ENCODE measurements around the gene LRSAM1.

The LRSAM1 gene

DNA sequence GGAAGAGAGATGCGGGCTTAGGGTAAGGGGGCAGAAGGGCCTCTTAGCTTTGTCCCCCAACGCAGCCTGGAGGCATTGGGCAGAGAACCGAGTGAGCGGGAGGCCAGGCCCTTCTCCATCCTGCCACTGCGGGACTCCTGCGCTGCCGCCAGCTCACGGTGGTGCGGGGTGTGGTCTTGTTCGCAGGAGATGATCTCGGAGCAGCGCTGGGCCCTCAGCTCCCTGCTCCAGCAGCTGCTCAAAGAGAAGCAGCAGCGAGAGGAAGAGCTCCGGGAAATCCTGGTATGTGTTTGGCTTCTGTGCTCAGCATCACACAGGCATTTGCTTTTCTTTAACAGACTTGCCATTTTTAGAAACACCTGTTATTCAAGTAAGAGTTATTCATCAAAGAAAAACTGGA is 41.3 kb downstream of the LRSAM1 start:
- peaks cover 5 to 7% of the 10 kb centered on the region in 2 donors for H3K4me1 ChIP-seq (ENCODE audit: control insufficient read depth in 2 of 2, insufficient read depth in 1 of 2, low read depth in 1 of 2, low read length in 2 of 2)
- H2AFZ ChIP-seq (ENCODE audit: low read length), result no peak overlapping the region
- H3K23ac ChIP-seq (ENCODE audit: low read depth, low read length, poor library complexity), result peak overlapping the region; percentile 39
- no peak overlapping the region for H3K14ac ChIP-seq (ENCODE audit: low read length)
- H4K8ac ChIP-seq (ENCODE audit: low read depth, low read length), result no peak overlapping the region
- no peak overlapping the region for H2BK15ac ChIP-seq (ENCODE audit: low read length)
- H3K4ac ChIP-seq (ENCODE audit: low read length), result no peak overlapping the region
- no peak overlapping the region for H3K4me3 ChIP-seq (ENCODE audit: low read length in 2 of 2)
- H2BK5ac ChIP-seq (ENCODE audit: low read length), result no peak overlapping the region
- H2BK12ac ChIP-seq (ENCODE audit: low read length), result no peak overlapping the region
- H2BK120ac ChIP-seq (ENCODE audit: low read depth, low read length), result no peak overlapping the region
- H3K9ac ChIP-seq (ENCODE audit: low read depth, low read length, poor library complexity), result peak overlapping the region; percentile 51
- H3K36me3 ChIP-seq (replicated peaks in 1 of 2; ENCODE audit: control insufficient read depth in 2 of 2, insufficient read depth in 2 of 2, low read length in 2 of 2), result peaks cover 15 to 30% of the 10 kb centered on the region in 2 donors
- no CpG with 5 or more reads among the region's 14 CpGs for WGBS, 2 donors (ENCODE audit: extremely low coverage in 2 of 2, insufficient read length in 2 of 2, insufficient replicate concordance in 1 of 2)
- H3K27me3 ChIP-seq (ENCODE audit: control insufficient read depth in 3 of 3, insufficient read depth in 3 of 3, low read depth in 1 of 3, low read length in 3 of 3), result no peaks in the 10 kb centered on the region
- no peak for DNase-seq (ENCODE audit: low spot score)
- H3K4me2 ChIP-seq (ENCODE audit: insufficient read depth, low read length, poor library complexity, severe bottlenecking), result no peak overlapping the region
- H3K79me1 ChIP-seq (ENCODE audit: low read depth, low read length), result peaks cover 2% of the 10 kb centered on the region
- H3K27ac ChIP-seq (replicated peaks; ENCODE audit: low read length), result no peak overlapping the region
- peak overlapping the region; percentile 8 for H4K91ac ChIP-seq (ENCODE audit: low read depth, low read length, poor library complexity)
- H3K18ac ChIP-seq (ENCODE audit: low read length), result no peak overlapping the region
- H2AK5ac ChIP-seq (ENCODE audit: low read depth, low read length), result no peak overlapping the region
- peaks cover 0 to 2% of the 10 kb centered on the region in 2 donors for H3K9me3 ChIP-seq (replicated peaks in 1 of 2; ENCODE audit: control insufficient read depth in 2 of 2, insufficient read depth in 1 of 2, low read depth in 1 of 2, low read length in 2 of 2)

DNA sequence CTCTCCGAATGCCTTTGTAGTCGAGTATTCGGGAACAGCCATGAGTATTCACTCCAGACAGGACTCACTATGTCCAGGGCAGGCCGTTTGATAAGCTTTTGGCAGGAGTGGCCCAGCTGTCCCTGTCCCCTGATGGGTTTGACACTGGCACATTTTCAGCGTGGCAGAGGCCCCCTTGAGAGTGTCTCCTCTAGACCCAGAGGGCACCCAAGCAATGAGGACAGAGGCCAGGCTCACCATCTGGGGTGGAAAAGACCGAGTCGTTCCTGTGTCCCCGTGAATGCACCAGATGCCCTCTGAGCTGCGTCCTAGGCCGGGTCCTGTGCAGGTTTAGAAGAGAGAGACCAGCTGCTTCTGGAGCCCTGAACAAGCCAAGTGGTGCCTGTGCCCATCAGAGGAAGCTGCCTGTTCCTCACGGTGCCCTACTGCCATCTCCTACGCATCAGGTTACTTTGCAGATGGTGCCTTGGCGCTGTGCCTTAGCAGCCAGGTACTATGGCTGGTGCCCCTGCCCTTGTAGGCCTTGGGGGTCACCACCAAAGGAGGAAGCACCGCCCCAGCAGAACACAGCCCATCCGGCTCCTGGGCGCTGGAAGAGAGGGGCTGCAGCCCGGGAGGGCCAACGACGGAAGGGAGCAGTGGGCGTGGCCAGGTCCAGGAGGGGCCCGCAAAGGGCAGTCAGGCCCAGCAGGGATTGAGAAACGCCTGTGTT is 42.4 kb downstream of the LRSAM1 start:
- Histone ChIP-seq H3K23ac (ENCODE audit: low read depth, low read length, poor library complexity) (no peak overlapping the region), H3K9ac (ENCODE audit: low read depth, low read length, poor library complexity) (peak overlapping the region; percentile 50), H2BK5ac (ENCODE audit: low read length) (no peak overlapping the region), H4K8ac (ENCODE audit: low read depth, low read length) (no peak overlapping the region), H4K91ac (ENCODE audit: low read depth, low read length, poor library complexity) (no peak overlapping the region), H2AFZ (ENCODE audit: low read length) (no peak overlapping the region), H3K18ac (ENCODE audit: low read length) (peak overlapping the region; percentile 60), H3K27ac (replicated peaks; ENCODE audit: low read length) (no peak overlapping the region), H2BK12ac (ENCODE audit: low read length) (no peak overlapping the region), H3K9me3 (replicated peaks in 1 of 2; ENCODE audit: control insufficient read depth in 2 of 2, insufficient read depth in 1 of 2, low read depth in 1 of 2, low read length in 2 of 2) (peaks cover 0 to 2% of the 10 kb centered on the region in 2 donors), H2AK5ac (ENCODE audit: low read depth, low read length) (peak overlapping the region; percentile 52), H3K79me1 (ENCODE audit: low read depth, low read length) (peaks cover 2% of the 10 kb centered on the region), H3K4me2 (ENCODE audit: insufficient read depth, low read length, poor library complexity, severe bottlenecking) (no peak overlapping the region), H3K27me3 (ENCODE audit: control insufficient read depth in 3 of 3, insufficient read depth in 3 of 3, low read depth in 1 of 3, low read length in 3 of 3) (no peaks in the 10 kb centered on the region), H3K14ac (ENCODE audit: low read length) (peak overlapping the region; percentile 75), H3K36me3 (replicated peaks in 1 of 2; ENCODE audit: control insufficient read depth in 2 of 2, insufficient read depth in 2 of 2, low read length in 2 of 2) (peaks cover 15 to 33% of the 10 kb centered on the region in 2 donors), H2BK15ac (ENCODE audit: low read length) (peak overlapping the region; percentile 31), H3K4ac (ENCODE audit: low read length) (no peak overlapping the region), H2BK120ac (ENCODE audit: low read depth, low read length) (no peak overlapping the region), H3K4me3 (ENCODE audit: low read length in 2 of 2) (peak overlapping the region in 1 of 2 donors; percentile 15), H3K4me1 (ENCODE audit: control insufficient read depth in 2 of 2, insufficient read depth in 1 of 2, low read depth in 1 of 2, low read length in 2 of 2) (peaks cover 5 to 7% of the 10 kb centered on the region in 2 donors)
- DNase-seq (ENCODE audit: low spot score), result no peak
- no CpG with 5 or more reads among the region's 22 CpGs for WGBS, 2 donors (ENCODE audit: extremely low coverage in 2 of 2, insufficient read length in 2 of 2, insufficient replicate concordance in 1 of 2)

DNA sequence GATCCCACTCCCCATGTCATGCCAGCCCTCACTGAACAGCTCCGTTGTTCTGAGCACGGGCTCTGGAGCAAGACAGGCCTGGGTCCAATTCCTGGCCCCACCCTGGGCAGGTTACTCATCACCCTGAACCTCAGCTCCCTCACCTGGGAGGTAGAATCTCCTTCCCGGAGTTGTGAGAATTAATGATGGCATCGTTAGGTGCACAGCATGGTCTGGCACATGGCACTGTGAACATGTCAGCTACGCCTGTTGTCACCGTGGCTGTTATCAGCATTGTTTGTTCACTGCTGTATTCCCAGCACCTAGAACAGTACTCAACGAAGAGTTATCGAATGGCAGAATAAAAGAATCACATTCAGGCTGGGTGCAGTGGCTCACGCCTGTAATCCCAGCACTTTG is 43.0 kb downstream of the LRSAM1 start:
- Histone ChIP-seq H3K4me3 (ENCODE audit: low read length in 2 of 2) (no peak overlapping the region), H3K9me3 (replicated peaks in 1 of 2; ENCODE audit: control insufficient read depth in 2 of 2, insufficient read depth in 1 of 2, low read depth in 1 of 2, low read length in 2 of 2) (peaks cover 0 to 2% of the 10 kb centered on the region in 2 donors), H2AFZ (ENCODE audit: low read length) (no peak overlapping the region), H2BK15ac (ENCODE audit: low read length) (no peak overlapping the region), H3K18ac (ENCODE audit: low read length) (peak overlapping the region; percentile 18), H3K27me3 (ENCODE audit: control insufficient read depth in 3 of 3, insufficient read depth in 3 of 3, low read depth in 1 of 3, low read length in 3 of 3) (no peaks in the 10 kb centered on the region), H3K27ac (replicated peaks; ENCODE audit: low read length) (no peak overlapping the region), H2BK120ac (ENCODE audit: low read depth, low read length) (no peak overlapping the region), H4K8ac (ENCODE audit: low read depth, low read length) (no peak overlapping the region), H2AK5ac (ENCODE audit: low read depth, low read length) (peak overlapping the region; percentile 52), H3K14ac (ENCODE audit: low read length) (no peak overlapping the region), H3K79me1 (ENCODE audit: low read depth, low read length) (peaks cover 2% of the 10 kb centered on the region), H4K91ac (ENCODE audit: low read depth, low read length, poor library complexity) (no peak overlapping the region), H2BK5ac (ENCODE audit: low read length) (no peak overlapping the region), H3K9ac (ENCODE audit: low read depth, low read length, poor library complexity) (peak overlapping the region; percentile 3), H3K4me2 (ENCODE audit: insufficient read depth, low read length, poor library complexity, severe bottlenecking) (no peak overlapping the region), H3K23ac (ENCODE audit: low read depth, low read length, poor library complexity) (no peak overlapping the region), H3K4ac (ENCODE audit: low read length) (no peak overlapping the region), H3K4me1 (ENCODE audit: control insufficient read depth in 2 of 2, insufficient read depth in 1 of 2, low read depth in 1 of 2, low read length in 2 of 2) (peaks cover 5 to 7% of the 10 kb centered on the region in 2 donors), H3K36me3 (replicated peaks in 1 of 2; ENCODE audit: control insufficient read depth in 2 of 2, insufficient read depth in 2 of 2, low read length in 2 of 2) (peaks cover 15 to 33% of the 10 kb centered on the region in 2 donors), H2BK12ac (ENCODE audit: low read length) (no peak overlapping the region)
- WGBS, 2 donors (ENCODE audit: extremely low coverage in 2 of 2, insufficient read length in 2 of 2, insufficient replicate concordance in 1 of 2), result no CpG with 5 or more reads among the region's 9 CpGs
- no peak for DNase-seq (ENCODE audit: low spot score)

DNA sequence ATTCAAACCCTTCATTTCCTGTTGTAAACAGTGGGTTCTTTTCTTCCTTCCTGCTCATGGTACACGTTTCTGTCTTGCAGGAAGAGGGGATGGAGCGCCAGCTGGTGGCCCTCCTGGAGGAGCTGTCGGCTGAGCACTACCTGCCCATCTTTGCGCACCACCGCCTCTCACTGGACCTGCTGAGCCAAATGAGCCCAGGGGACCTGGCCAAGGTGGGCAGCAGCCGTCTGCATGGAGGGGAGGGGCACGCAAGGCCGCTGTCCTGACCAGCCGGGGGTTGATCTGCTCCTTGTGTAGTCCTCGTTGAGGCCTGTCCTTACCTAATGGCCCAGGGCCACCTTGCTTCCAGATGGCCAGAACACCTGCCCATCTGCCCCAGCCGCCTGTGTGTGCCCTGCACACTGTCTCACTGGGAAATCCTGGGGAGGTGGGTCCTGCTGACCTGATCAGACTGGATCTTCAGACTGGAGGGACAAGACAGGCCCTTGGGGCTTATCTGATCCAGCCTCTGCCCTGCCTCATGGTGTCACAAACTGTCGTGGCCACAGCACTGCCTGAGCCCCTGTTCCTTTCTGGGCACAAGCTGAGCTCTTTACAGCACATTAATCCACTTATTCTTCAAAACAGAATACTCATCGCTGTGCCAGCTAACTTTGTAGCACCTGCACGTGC is 44.7 kb downstream of the LRSAM1 start:
- Histone ChIP-seq H2AFZ (ENCODE audit: low read length) (no peak overlapping the region), H3K79me1 (ENCODE audit: low read depth, low read length) (peaks cover 2% of the 10 kb centered on the region), H3K4me2 (ENCODE audit: insufficient read depth, low read length, poor library complexity, severe bottlenecking) (no peak overlapping the region), H3K4ac (ENCODE audit: low read length) (no peak overlapping the region), H2BK12ac (ENCODE audit: low read length) (no peak overlapping the region), H3K23ac (ENCODE audit: low read depth, low read length, poor library complexity) (no peak overlapping the region), H2BK15ac (ENCODE audit: low read length) (no peak overlapping the region), H2BK5ac (ENCODE audit: low read length) (peak overlapping the region; percentile 87), H2AK5ac (ENCODE audit: low read depth, low read length) (no peak overlapping the region), H3K9ac (ENCODE audit: low read depth, low read length, poor library complexity) (peak overlapping the region; percentile 55), H3K18ac (ENCODE audit: low read length) (no peak overlapping the region), H2BK120ac (ENCODE audit: low read depth, low read length) (no peak overlapping the region), H3K9me3 (replicated peaks in 1 of 2; ENCODE audit: control insufficient read depth in 2 of 2, insufficient read depth in 1 of 2, low read depth in 1 of 2, low read length in 2 of 2) (peaks cover 0 to 2% of the 10 kb centered on the region in 2 donors), H3K4me1 (ENCODE audit: control insufficient read depth in 2 of 2, insufficient read depth in 1 of 2, low read depth in 1 of 2, low read length in 2 of 2) (peaks cover 8 to 12% of the 10 kb centered on the region in 2 donors), H3K14ac (ENCODE audit: low read length) (no peak overlapping the region), H3K36me3 (replicated peaks in 1 of 2; ENCODE audit: control insufficient read depth in 2 of 2, insufficient read depth in 2 of 2, low read length in 2 of 2) (peaks cover 15 to 33% of the 10 kb centered on the region in 2 donors), H3K4me3 (ENCODE audit: low read length in 2 of 2) (no peak overlapping the region), H4K91ac (ENCODE audit: low read depth, low read length, poor library complexity) (no peak overlapping the region), H3K27me3 (ENCODE audit: control insufficient read depth in 3 of 3, insufficient read depth in 3 of 3, low read depth in 1 of 3, low read length in 3 of 3) (no peaks in the 10 kb centered on the region), H4K8ac (ENCODE audit: low read depth, low read length) (no peak overlapping the region), H3K27ac (replicated peaks; ENCODE audit: low read length) (no peak overlapping the region)
- no peak for DNase-seq (ENCODE audit: low spot score)
- WGBS, 2 donors (ENCODE audit: extremely low coverage in 2 of 2, insufficient read length in 2 of 2, insufficient replicate concordance in 1 of 2), result no CpG with 5 or more reads among the region's 14 CpGs

Data from neuronal stem cell (in vitro differentiated cells).